GM12878 (cell line): ENCODE measurements around the gene TBC1D10A.

Experiments
- CBX3 ChIP-seq: fragments of 200-600 bp; sonication (generic); IDR thresholded peaks from 2 replicates; pipeline ENCODE4 v1.6.1; 2016; ENCODE audit warnings: low read depth, borderline replicate concordance
- CHD4 ChIP-seq: fragments of 200-600 bp; sonication (generic); IDR thresholded peaks from 2 replicates; pipeline ENCODE4 v1.6.1; 2016; ENCODE audit warnings: mild to moderate bottlenecking
- CREB1 ChIP-seq: IDR thresholded peaks from 2 replicates; pipeline ENCODE4 v1.6.1; 2012; ENCODE audit warnings: low read depth, mild to moderate bottlenecking, inconsistent platforms
- CTCF ChIP-seq, 3 experiments: IDR thresholded peaks in 2 of 3; conservative IDR thresholded peaks in 1 of 3; 2 replicates each; pipeline ENCODE4 v1.5.1; 2011; ENCODE audit warnings: low read depth in 3 of 3, low read length in 3 of 3, mild to moderate bottlenecking in 3 of 3, control low read depth in 2 of 3, moderate library complexity in 2 of 3, inconsistent platforms in 1 of 3, mixed read lengths in 1 of 3; ENCODE audit not compliant: control insufficient read depth in 2 of 3, insufficient read depth in 1 of 3; ENCODE audit errors: extremely low read depth in 1 of 3
- EZH2 ChIP-seq: IDR thresholded peaks from 2 replicates; pipeline ENCODE4 v1.6.1; 2012; ENCODE audit warnings: low read depth, mild to moderate bottlenecking, control low read depth, inconsistent platforms, low read length, borderline replicate concordance; ENCODE audit not compliant: control insufficient read depth
- JUND ChIP-seq: IDR thresholded peaks from 2 replicates; pipeline ENCODE4 v1.6.1; 2012; ENCODE audit warnings: low read depth, mild to moderate bottlenecking, low read length, improper control_type of control experiment, moderate library complexity
- NBN ChIP-seq: fragments of 450-650 bp; IDR thresholded peaks from 2 replicates; pipeline ENCODE4 v1.6.1; 2016
- PML ChIP-seq: IDR thresholded peaks from 2 replicates; pipeline ENCODE4 v1.6.1; 2012; ENCODE audit warnings: low read length, inconsistent platforms
- PRDM15 ChIP-seq: fragments of 450-650 bp; formaldehyde crosslinking; IDR thresholded peaks from 2 replicates; pipeline ENCODE4 v1.4.0; 2020; ENCODE audit warnings: mild to moderate bottlenecking, moderate library complexity
- RAD51 ChIP-seq: fragments of 450-650 bp; IDR thresholded peaks from 2 replicates; pipeline ENCODE4 v1.6.1; 2016; ENCODE audit warnings: moderate library complexity, mild to moderate bottlenecking, inconsistent platforms
- REST ChIP-seq: IDR thresholded peaks from 2 replicates; pipeline ENCODE4 v1.6.1; 2012; ENCODE audit warnings: mild to moderate bottlenecking, low read depth, low read length
- TAF1 ChIP-seq: IDR thresholded peaks from 2 replicates; pipeline ENCODE4 v1.6.1; 2011; ENCODE audit warnings: mild to moderate bottlenecking, low read depth, low read length, borderline replicate concordance
- USF2 ChIP-seq: IDR thresholded peaks from 2 replicates; pipeline ENCODE4 v1.6.1; 2011; ENCODE audit warnings: low read depth, low read length, improper control_type of control experiment, borderline replicate concordance
- ZSCAN29 ChIP-seq: fragments of 450-650 bp; IDR thresholded peaks from 2 replicates; pipeline ENCODE4 v1.6.1; 2017; ENCODE audit warnings: mild to moderate bottlenecking, moderate library complexity

- TF ChIP-seq REST (no peak), TAF1 (no peak), CTCF (IDR thresholded peaks at IDR 0.05 in 2 of 3, conservative IDR thresholded peaks at IDR 0.05 in 1 of 3; ENCODE audit: control insufficient read depth in 2 of 3, extremely low read depth in 1 of 3, insufficient read depth in 1 of 3, low read depth in 3 of 3, low read length in 3 of 3) (no peak), NBN (no peak), USF2 (no peak), ZSCAN29 (no peak), JUND (no peak), PML (no peak), RAD51 (no peak), CBX3 (no peak), CREB1 (no peak), PRDM15 (CRISPR knock-in tag) (no peak), CHD4 (no peak), EZH2 (no peak)
Observed at GRCh38 chr22:30279932-30280331, 46.8 kb downstream of the TBC1D10A start.
